ENCODE measurements around the gene TBC1D20.
"Not testable (repeated sequence)": the region's sequence is repeated elsewhere in the genome, so short reads cannot be mapped to it uniquely, and the experiment has no call there.

The TBC1D20 gene

GRCh38 chr20:401682-402495, 60.4 kb downstream of the TBC1D20 start:
- no peak for DNase-seq (ENCODE audit: low read depth, low spot score)

DNA sequence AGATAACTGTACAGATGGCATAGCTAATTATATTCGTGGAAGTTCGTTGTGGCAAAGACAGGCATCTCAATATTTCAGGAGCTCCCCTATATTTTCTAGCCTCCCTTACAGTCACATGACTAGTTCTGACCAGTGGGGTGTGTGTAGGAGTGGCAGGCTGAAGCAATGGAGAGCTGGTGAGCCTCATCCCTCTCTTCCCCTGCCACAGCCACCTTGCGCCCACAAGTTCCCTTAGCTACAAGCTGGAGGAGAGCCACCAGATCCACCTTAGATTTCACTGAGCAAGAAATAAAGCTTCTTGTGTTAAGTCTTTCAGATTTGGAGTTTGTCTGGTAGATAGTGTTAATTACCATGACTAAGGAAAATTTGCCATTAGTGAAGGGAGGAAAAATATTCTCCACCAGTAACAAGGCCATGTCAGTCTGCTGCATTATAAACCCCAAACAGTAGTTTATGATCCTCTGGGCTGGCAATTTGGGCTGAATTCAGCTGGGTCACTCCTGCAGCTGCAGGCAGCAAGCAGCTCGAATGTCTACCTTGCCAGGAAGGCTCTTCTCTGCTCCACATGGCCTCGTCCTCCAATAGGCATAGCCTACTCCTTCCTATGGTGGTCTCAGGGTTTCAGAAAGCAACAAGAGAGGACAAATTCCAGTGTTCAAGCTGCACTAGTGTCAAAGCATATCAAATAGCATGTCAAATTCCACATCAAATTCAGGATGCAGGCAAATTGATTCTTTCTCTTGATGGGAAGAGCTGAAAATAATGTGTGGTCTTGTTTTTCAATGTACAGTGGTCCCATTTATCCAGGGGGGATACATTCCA, 61.7 kb downstream of the TBC1D20 start:
- DNase-seq (ENCODE audit: low read depth, low spot score), result no peak

DNA sequence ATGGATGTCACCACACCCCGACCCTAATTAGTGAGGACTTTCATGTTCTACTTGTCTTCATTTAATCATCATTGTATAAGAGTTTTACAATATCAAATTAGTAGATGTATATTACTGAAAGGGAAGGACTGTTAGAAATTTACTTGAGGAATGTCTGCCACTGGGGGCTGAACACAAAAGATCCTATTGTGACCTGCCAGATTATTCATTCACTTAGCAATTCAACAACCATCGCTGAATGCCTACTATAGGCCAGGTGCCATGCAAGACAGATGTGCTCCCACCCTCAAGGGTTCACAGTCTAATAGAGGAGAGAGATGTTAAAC, 62.2 kb downstream of the TBC1D20 start:
- no peak for DNase-seq (ENCODE audit: low read depth, low spot score)

DNA sequence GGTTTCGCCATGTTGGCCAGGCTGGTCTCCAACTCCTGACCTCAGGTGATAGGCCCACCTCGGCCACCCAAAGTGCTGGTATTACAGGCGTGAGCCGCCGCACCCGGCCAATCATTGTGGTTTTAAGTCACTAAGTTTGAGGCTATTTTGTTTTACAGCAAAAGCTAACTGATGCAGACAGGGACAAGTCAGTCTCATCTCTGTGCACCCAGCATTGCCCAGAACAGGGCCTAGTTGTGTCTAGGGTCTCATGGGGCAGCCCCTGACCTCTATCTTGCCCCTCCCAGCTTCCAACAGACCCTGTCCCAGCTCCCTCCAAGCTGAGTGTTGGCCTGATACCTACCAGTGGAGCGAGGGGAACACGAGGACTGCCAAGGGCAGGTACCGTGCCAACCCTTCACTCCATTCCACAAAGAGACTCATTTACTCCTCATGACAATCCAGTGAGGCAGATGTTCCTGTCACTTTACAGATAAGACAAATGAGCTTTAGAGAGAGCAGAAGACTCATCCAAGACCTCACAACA, 63.1 kb downstream of the TBC1D20 start:
- no peak for DNase-seq (ENCODE audit: low read depth, low spot score)

DNA sequence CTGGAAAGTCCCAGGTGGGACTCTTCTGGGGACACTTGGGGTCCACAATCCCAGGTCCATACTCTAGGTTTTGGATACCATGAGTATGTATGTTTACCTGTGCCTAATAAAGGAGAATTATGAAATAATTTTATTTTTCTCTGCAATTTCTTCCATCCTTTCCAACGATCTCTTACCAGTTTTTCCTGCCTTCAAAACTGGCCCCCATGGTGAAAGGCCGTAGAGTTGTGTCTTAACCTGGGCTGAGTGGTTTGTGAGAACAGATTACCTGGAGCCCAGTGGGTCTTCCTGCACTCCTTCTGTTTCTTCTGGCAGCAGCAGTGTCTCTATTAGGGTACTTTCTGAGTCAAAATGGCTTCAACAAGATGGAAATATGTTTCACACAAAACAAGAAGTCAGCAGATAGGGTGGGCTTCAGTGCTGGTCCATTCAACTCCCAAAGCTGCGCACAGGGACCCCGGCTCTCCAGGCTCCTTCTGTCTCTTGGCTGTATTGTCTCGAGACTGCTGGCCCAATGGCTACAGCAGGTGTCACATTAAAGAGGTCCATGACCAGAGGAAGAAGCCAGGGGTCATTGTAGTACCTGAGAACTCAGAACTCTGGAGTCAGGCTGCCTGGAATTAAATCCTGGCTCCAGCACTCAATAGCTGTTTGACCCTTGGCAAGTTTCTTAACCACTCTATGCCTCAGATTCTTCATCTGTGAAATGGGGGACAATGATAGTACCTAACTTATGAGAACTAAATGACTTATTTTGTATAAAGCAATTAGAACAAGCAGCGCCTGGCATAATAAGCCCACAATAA, 64.7 kb downstream of the TBC1D20 start:
- no peak for DNase-seq (ENCODE audit: low read depth, low spot score)

DNA sequence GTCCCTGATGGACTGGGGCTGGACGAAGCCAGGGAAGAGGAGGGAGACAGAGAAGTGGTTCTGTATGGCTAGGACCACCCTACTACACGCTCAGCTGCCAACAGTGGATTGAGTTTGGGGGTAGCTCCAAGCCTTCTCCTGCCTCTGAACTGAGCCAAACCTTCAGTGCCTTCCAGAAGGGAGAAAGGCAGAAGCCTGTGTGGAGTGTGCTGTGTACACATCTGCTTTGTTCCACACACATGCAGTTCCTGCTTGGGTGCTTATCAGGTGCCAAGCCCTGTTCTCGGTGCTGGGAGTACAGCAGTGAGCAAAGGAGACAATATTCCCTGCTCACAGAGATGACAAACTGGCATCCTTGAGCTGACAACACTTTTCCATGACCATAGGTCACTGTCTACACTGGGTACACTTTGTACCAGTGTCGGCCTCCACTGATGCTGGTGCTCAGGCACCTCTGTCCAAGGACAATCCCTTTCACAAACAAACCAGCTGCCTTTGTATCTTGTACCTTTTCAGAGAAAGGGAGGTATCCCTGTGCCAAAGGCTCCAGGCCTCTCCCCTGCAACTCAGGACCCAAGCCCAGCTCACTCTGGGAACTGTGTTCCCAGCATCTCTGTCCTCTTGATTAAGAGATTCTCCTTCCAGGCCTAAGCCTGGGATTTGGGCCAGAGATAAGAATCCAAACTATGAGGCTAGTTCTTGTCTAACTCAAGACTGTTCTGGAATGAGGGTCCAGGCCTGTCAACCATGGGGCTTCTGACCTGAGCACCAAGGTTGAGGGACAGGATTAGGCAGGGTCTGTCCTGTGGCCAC, 65.5 kb downstream of the TBC1D20 start:
- DNase-seq (ENCODE audit: low read depth, low spot score), result no peak

GRCh38 chr20:396252-396618, 66.1 kb downstream of the TBC1D20 start:
- no peak for DNase-seq (ENCODE audit: low read depth, low spot score)

GRCh38 chr20:393296-393695, 69.0 kb downstream of the TBC1D20 start:
- not testable (repeated sequence) for DNase-seq (ENCODE audit: low read depth, low spot score)

- DNase-seq (ENCODE audit: low read depth, low spot score), result no peak
Measured at GRCh38 chr20:391041-391711, 71.2 kb downstream of the TBC1D20 start.

DNA sequence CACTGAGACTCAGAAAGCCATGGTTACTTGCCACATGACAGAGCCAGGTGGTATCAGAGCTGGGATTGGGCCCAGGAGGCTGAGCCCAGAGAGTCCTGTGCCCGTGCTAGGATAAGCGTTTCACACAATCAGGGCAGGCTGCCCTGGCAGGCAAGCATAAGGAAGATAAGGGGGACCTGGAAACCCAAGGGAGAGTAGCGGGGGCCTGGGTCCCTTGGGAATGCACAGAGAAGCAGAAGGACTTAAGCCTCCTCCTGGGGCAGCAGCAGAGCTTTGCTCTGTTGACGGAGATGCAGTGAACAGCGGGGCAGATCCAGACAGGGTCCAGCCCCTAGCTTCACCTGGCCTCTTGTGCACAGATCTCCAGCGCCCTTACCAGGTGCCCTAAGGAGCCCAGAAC, 73.1 kb downstream of the TBC1D20 start:
- no peak for DNase-seq (ENCODE audit: low read depth, low spot score)

GRCh38 chr20:388034-388994, 74.0 kb downstream of the TBC1D20 start:
- no peak for DNase-seq (ENCODE audit: low read depth, low spot score)

DNA sequence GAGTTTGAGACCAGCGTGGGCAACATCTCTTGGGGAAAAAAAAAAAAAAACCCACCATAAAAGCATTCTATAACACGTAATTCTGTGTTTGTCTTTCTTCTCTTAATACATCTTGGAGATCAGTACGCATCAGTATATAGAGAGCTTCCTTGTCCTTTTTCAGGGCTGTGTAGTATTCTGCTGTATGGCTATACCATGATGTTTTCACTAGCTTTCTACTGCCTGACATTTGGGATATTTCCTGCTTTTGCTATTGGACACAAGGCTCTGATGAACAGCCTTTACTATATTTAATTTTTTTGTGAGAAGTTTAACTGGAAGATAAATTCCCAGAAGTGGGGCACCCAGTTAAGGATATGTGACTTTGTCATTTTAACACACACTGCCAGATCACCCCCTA, 74.8 kb downstream of the TBC1D20 start:
- DNase-seq (ENCODE audit: low read depth, low spot score), result no peak

GRCh38 chr20:386634-387033, 75.7 kb downstream of the TBC1D20 start:
- DNase-seq (ENCODE audit: low read depth, low spot score), result not testable (repeated sequence)

All from ELF-1 (cell line).